IMR-90 (cell line): ENCODE measurements around the gene PHC2.

Experiments
- MAZ ChIP-seq: IDR thresholded peaks from 2 replicates; pipeline ENCODE4 v1.6.1; 2012; ENCODE audit warnings: low read depth, mild to moderate bottlenecking, low read length, improper control_type of control experiment, moderate library complexity, borderline replicate concordance
- POLR2A ChIP-seq: IDR thresholded peaks from 2 replicates; pipeline ENCODE4 v1.6.1; 2012; ENCODE audit warnings: mild to moderate bottlenecking, low read depth, low read length
- TF ChIP-seq, protein P1 (sequence below): conservative IDR thresholded peaks from 2 replicates; pipeline ENCODE4 v1.5.1; 2012; ENCODE audit warnings: mild to moderate bottlenecking, low read depth, low read length, improper control_type of control experiment

DNA sequence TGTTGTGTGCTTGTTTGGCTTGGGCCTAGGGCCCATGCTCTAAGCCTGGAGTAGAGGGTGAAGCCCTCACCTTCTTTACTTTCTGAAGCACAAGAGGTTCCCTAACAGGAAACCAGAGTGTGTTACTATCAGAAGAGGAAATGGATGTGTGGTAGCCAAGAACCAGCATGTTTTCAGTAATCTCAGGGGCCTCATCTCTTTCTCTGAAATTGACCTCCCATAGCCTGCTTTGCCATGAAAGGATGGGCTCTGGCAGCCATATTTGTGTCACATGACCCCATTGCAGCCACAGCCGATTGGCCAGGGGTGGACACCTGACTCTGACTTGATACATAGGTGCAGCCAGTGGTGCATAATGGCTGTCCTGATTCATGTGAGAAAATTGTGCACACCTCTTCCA is 128.6 kb downstream of the PHC2 start:
- TF ChIP-seq, protein P1, sequence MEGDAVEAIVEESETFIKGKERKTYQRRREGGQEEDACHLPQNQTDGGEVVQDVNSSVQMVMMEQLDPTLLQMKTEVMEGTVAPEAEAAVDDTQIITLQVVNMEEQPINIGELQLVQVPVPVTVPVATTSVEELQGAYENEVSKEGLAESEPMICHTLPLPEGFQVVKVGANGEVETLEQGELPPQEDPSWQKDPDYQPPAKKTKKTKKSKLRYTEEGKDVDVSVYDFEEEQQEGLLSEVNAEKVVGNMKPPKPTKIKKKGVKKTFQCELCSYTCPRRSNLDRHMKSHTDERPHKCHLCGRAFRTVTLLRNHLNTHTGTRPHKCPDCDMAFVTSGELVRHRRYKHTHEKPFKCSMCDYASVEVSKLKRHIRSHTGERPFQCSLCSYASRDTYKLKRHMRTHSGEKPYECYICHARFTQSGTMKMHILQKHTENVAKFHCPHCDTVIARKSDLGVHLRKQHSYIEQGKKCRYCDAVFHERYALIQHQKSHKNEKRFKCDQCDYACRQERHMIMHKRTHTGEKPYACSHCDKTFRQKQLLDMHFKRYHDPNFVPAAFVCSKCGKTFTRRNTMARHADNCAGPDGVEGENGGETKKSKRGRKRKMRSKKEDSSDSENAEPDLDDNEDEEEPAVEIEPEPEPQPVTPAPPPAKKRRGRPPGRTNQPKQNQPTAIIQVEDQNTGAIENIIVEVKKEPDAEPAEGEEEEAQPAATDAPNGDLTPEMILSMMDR = no peak
- TF ChIP-seq MAZ = no peak
- no peak for TF ChIP-seq POLR2A
